Measurements from ENCODE around the gene STIP1. TPM values are rescaled to one million over a fixed set of nuclear protein-coding genes. Genes with fewer than 3 reads are reported as not detected.

Gene STIP1
- total and polyA plus RNA-seq, 10 of the 15 experiments (the other 5 are each of a cell fraction or from before 2014, with no cell fraction given) = 25.2 to 291 (median 191) TPM

- no peak for TF ChIP-seq CBX3 (IDR thresholded peaks at IDR 0.05; ENCODE audit: borderline replicate concordance, low read depth)
- TF ChIP-seq CEBPZ (IDR thresholded peaks at IDR 0.05; ENCODE audit: low read depth, low read length) = no peak
- TF ChIP-seq FOXM1 (IDR thresholded peaks at IDR 0.05; ENCODE audit: low read depth, low read length) = no peak
- TF ChIP-seq MYC (IDR thresholded peaks at IDR 0.05; ENCODE audit: insufficient read depth, insufficient read length, insufficient replicate concordance, low read length, severe bottlenecking) = no peak
- no peak for TF ChIP-seq CBX5 (IDR thresholded peaks at IDR 0.05; ENCODE audit: low read depth)
- TF ChIP-seq ESRRA (IDR thresholded peaks at IDR 0.05; ENCODE audit: low read length) = no peak; the same call in 1 of the 2 replicates
- TF ChIP-seq, protein P1, sequence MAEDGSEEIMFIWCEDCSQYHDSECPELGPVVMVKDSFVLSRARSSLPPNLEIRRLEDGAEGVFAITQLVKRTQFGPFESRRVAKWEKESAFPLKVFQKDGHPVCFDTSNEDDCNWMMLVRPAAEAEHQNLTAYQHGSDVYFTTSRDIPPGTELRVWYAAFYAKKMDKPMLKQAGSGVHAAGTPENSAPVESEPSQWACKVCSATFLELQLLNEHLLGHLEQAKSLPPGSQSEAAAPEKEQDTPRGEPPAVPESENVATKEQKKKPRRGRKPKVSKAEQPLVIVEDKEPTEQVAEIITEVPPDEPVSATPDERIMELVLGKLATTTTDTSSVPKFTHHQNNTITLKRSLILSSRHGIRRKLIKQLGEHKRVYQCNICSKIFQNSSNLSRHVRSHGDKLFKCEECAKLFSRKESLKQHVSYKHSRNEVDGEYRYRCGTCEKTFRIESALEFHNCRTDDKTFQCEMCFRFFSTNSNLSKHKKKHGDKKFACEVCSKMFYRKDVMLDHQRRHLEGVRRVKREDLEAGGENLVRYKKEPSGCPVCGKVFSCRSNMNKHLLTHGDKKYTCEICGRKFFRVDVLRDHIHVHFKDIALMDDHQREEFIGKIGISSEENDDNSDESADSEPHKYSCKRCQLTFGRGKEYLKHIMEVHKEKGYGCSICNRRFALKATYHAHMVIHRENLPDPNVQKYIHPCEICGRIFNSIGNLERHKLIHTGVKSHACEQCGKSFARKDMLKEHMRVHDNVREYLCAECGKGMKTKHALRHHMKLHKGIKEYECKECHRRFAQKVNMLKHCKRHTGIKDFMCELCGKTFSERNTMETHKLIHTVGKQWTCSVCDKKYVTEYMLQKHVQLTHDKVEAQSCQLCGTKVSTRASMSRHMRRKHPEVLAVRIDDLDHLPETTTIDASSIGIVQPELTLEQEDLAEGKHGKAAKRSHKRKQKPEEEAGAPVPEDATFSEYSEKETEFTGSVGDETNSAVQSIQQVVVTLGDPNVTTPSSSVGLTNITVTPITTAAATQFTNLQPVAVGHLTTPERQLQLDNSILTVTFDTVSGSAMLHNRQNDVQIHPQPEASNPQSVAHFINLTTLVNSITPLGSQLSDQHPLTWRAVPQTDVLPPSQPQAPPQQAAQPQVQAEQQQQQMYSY (CRISPR knock-in tag; IDR thresholded peaks at IDR 0.05) = no peak
- TF ChIP-seq MXI1 (IDR thresholded peaks at IDR 0.05; ENCODE audit: low read depth, low read length) = peak; percentile 36; the same call in 1 of the 2 replicates
- TF ChIP-seq EGR1 (IDR thresholded peaks at IDR 0.05; ENCODE audit: borderline replicate concordance in 1 of 2, low read depth in 2 of 2, low read length in 2 of 2) = no peak
- TF ChIP-seq ATF7 (IDR thresholded peaks at IDR 0.05; ENCODE audit: low read depth) = no peak
- no peak for TF ChIP-seq HDAC2 (IDR thresholded peaks at IDR 0.05)
- TF ChIP-seq CHD2 (IDR thresholded peaks at IDR 0.05; ENCODE audit: borderline replicate concordance, low read depth, low read length) = no peak; the same call in 1 of the 2 replicates
- TF ChIP-seq, protein P2, sequence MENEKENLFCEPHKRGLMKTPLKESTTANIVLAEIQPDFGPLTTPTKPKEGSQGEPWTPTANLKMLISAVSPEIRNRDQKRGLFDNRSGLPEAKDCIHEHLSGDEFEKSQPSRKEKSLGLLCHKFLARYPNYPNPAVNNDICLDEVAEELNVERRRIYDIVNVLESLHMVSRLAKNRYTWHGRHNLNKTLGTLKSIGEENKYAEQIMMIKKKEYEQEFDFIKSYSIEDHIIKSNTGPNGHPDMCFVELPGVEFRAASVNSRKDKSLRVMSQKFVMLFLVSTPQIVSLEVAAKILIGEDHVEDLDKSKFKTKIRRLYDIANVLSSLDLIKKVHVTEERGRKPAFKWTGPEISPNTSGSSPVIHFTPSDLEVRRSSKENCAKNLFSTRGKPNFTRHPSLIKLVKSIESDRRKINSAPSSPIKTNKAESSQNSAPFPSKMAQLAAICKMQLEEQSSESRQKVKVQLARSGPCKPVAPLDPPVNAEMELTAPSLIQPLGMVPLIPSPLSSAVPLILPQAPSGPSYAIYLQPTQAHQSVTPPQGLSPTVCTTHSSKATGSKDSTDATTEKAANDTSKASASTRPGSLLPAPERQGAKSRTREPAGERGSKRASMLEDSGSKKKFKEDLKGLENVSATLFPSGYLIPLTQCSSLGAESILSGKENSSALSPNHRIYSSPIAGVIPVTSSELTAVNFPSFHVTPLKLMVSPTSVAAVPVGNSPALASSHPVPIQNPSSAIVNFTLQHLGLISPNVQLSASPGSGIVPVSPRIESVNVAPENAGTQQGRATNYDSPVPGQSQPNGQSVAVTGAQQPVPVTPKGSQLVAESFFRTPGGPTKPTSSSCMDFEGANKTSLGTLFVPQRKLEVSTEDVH (IDR thresholded peaks at IDR 0.05; ENCODE audit: low read depth, partially characterized antibody) = no peak
- peak; percentile 9 to 76; a peak in 2 of 4 replicates for TF ChIP-seq BHLHE40 (IDR thresholded peaks at IDR 0.05; ENCODE audit: borderline replicate concordance in 1 of 2, low read depth in 2 of 2, low read length in 1 of 2)
- TF ChIP-seq ASH2L (IDR thresholded peaks at IDR 0.05; ENCODE audit: borderline replicate concordance, low read depth) = no peak
- TF ChIP-seq CHD4 (IDR thresholded peaks at IDR 0.05) = no peak
- TF ChIP-seq, protein P3, sequence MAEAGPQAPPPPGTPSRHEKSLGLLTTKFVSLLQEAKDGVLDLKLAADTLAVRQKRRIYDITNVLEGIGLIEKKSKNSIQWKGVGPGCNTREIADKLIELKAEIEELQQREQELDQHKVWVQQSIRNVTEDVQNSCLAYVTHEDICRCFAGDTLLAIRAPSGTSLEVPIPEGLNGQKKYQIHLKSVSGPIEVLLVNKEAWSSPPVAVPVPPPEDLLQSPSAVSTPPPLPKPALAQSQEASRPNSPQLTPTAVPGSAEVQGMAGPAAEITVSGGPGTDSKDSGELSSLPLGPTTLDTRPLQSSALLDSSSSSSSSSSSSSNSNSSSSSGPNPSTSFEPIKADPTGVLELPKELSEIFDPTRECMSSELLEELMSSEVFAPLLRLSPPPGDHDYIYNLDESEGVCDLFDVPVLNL (IDR thresholded peaks at IDR 0.05; ENCODE audit: low read depth, low read length) = no peak
Observed at GRCh38 chr11:64225608-64226506, 39.9 kb downstream of the STIP1 start, which contains the start of the genes NUDT22 and TRPT1 (continued).

Measured in GM12878 (cell line).